Activated CD8-positive, alpha-beta T cell treated with anti-CD3 and anti-CD28 coated beads for 36 hours (primary cell): ENCODE results near the gene CATSPERZ. TPM values are rescaled to one million over a fixed set of nuclear protein-coding genes. Genes with fewer than 3 reads are reported as not detected.
"Not testable (repeated sequence)": the region's sequence is repeated elsewhere in the genome, so short reads cannot be mapped to it uniquely, and the experiment has no call there.

Experiments used
- ATAC-seq: fragments of 200-7000 bp; cut with Tn5 transposase; one replicate; pipeline ENCODE4 v1.10.0; 2021; ENCODE audit warnings: mild to moderate bottlenecking, moderate library complexity
- CTCF ChIA-PET: fragments of 350-600 bp; sonication (Branson Sonifier 250); formaldehyde crosslinking; loops from one replicate; lab custom pipeline; 2021; ENCODE audit warnings: antibody characterized with exemption; lab: Charles Lee
- POLR2A ChIA-PET: fragments of 350-600 bp; sonication (Branson Sonifier 250); formaldehyde crosslinking; loops from one replicate; lab custom pipeline; 2021; ENCODE audit warnings: antibody characterized with exemption; lab: Charles Lee
- DNase-seq: peaks from one replicate; pipeline ENCODE4 v3.0.0-alpha.2; 2020
- H3K27ac Mint-ChIP-seq: one replicate; pipeline ENCODE4 v1.8.0; 2021; ENCODE audit warnings: mild to moderate bottlenecking, mixed read lengths
- H3K27me3 Mint-ChIP-seq: one replicate; pipeline ENCODE4 v1.8.0; 2021; ENCODE audit warnings: mixed read lengths
- H3K36me3 Mint-ChIP-seq: one replicate; pipeline ENCODE4 v1.8.0; 2021; ENCODE audit warnings: low read depth, mixed read lengths
- H3K4me1 Mint-ChIP-seq: one replicate; pipeline ENCODE4 v1.8.0; 2021; ENCODE audit warnings: low read depth, mixed read lengths
- H3K4me3 Mint-ChIP-seq: one replicate; pipeline ENCODE4 v1.8.0; 2021; ENCODE audit warnings: mild to moderate bottlenecking, moderate library complexity, mixed read lengths
- H3K9me3 Mint-ChIP-seq: one replicate; pipeline ENCODE4 v1.8.0; 2021; ENCODE audit warnings: mixed read lengths
- intact Hi-C: fragments of 100-400 bp; cut with micrococcal nuclease; formaldehyde crosslinking; loops from one replicate; pipeline ENCODE4 v1.10.0; 2022
- total RNA-seq, 2 experiments: library from RNA; stranded (reverse); gene quantifications; one replicate each; pipeline ENCODE4 v1.2.3, GENCODE V29; 2021
- TF ChIP-seq, protein P1 (sequence below): fragments of 200-600 bp; IDR thresholded peaks from one replicate; pipeline ENCODE4 v1.8.0; 2022; ENCODE audit warnings: antibody characterized with exemption, mild to moderate bottlenecking

Gene CATSPERZ
- total RNA-seq, 2 experiments from 2014 or later: 0.52 TPM; not detected in 1

GRCh38 chr11:64305075-64305690 lies 5.0 kb downstream of the CATSPERZ start, which contains the start of gene ESRRA:
Gene ESRRA (plus strand): TSS chr11:64305524. CDS start chr11:64307180, 1,656 bp downstream.
- peak; percentile 84 for ATAC-seq
- Mint-ChIP-seq H3K4me1 (peaks cover 31% of the 10 kb centered on the region), H3K4me3 (peak within 1 kb of the TSS; percentile 90), H3K9me3 (no peaks in the 10 kb centered on the region), H3K36me3 (peaks cover 16% of the 10 kb centered on the region), H3K27me3 (peaks cover 13% of the 10 kb centered on the region), H3K27ac (peak within 1 kb of the TSS; percentile 97)
- CTCF ChIA-PET: interaction anchor here (0.8 to 6.0 kb wide), 24 partner anchors 10 to 384 kb away, joined by 3 to 111 read pairs (median 6); partner anchors contain the start of genes BAD, DNAJC4, FERMT3 and GPR137
- POLR2A ChIA-PET: interaction anchor here (0.8 to 5.3 kb wide), 16 partner anchors 12 to 1464 kb away, joined by 3 to 55 read pairs (median 6); partner anchors contain the start of genes BAD, FERMT3, FKBP2 and PRDX5
- TF ChIP-seq, protein P1, sequence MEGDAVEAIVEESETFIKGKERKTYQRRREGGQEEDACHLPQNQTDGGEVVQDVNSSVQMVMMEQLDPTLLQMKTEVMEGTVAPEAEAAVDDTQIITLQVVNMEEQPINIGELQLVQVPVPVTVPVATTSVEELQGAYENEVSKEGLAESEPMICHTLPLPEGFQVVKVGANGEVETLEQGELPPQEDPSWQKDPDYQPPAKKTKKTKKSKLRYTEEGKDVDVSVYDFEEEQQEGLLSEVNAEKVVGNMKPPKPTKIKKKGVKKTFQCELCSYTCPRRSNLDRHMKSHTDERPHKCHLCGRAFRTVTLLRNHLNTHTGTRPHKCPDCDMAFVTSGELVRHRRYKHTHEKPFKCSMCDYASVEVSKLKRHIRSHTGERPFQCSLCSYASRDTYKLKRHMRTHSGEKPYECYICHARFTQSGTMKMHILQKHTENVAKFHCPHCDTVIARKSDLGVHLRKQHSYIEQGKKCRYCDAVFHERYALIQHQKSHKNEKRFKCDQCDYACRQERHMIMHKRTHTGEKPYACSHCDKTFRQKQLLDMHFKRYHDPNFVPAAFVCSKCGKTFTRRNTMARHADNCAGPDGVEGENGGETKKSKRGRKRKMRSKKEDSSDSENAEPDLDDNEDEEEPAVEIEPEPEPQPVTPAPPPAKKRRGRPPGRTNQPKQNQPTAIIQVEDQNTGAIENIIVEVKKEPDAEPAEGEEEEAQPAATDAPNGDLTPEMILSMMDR: no peak
- intact Hi-C loops: loop anchor here (10.0 kb wide), 1 partner anchor 60 kb away; the partner anchor contains the start of genes FKBP2 and PPP1R14B
- DNase-seq: peak; percentile 100

GRCh38 chr11:64305691-64306562 lies 5.8 kb downstream of the CATSPERZ start:
- intact Hi-C loops: loop anchor here (10.0 kb wide), 1 partner anchor 61 kb away; the partner anchor contains the start of genes FKBP2 and PPP1R14B
- Mint-ChIP-seq H3K27me3 (peaks cover 5% of the 10 kb centered on the region), H3K9me3 (no peaks in the 10 kb centered on the region), H3K4me3 (peak overlapping the region; percentile 90), H3K4me1 (peaks cover 26% of the 10 kb centered on the region), H3K27ac (peak overlapping the region; percentile 89), H3K36me3 (peaks cover 19% of the 10 kb centered on the region)
- ChIA-PET CTCF (interaction anchor here (1.4 to 6.0 kb wide), 4 partner anchors 11 to 306 kb away, joined by 4 to 29 read pairs (median 8); partner anchors contain the start of genes PLCB3, PRDX5 and TRMT112), POLR2A (interaction anchor here (0.8 to 5.3 kb wide), 7 partner anchors 11 to 100 kb away, joined by 3 to 55 read pairs (median 6); partner anchors contain the start of genes CCDC88B, FERMT3, PRDX5 and TRMT112)
- TF ChIP-seq, protein P1: no peak
- peak; percentile 76 for DNase-seq
- peak; percentile 3 for ATAC-seq

DNA sequence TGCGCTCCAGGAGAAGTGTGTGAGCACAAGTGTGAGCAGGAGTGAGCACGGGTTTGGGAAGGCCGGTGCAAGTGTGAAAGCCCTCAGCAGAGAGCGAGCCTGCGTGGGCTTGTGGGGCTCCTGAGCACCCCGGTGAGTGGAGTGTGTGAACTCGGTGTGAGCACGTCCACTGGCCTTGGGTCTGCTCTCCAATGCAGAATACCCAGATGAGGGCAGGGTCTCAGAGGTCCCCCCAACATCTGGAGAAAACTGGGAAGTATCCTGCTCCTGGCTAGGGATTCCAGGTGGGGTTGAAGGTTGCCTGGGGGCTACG lies 6.4 kb downstream of the CATSPERZ start:
- CTCF ChIA-PET: interaction anchor here (1.4 to 6.0 kb wide), 2 partner anchors 11 to 55 kb away, joined by 4 to 29 read pairs; partner anchors contain the start of genes PLCB3, PRDX5 and TRMT112
- intact Hi-C loops: loop anchor here (10.0 kb wide), 1 partner anchor 62 kb away; the partner anchor contains the start of genes FKBP2 and PPP1R14B
- POLR2A ChIA-PET: interaction anchor here (0.8 to 4.8 kb wide), 3 partner anchors 10 to 35 kb away, joined by 3 to 35 read pairs (median 3); partner anchors contain the start of genes CCDC88B, PRDX5 and TRMT112

GRCh38 chr11:64306876-64307622 lies 6.9 kb downstream of the CATSPERZ start:
- no peak for DNase-seq
- Mint-ChIP-seq H3K27ac (peak overlapping the region; percentile 89), H3K27me3 (no peaks in the 10 kb centered on the region), H3K9me3 (no peaks in the 10 kb centered on the region), H3K4me1 (peaks cover 28% of the 10 kb centered on the region), H3K4me3 (peak overlapping the region; percentile 90), H3K36me3 (peaks cover 21% of the 10 kb centered on the region)
- TF ChIP-seq, protein P1: no peak
- intact Hi-C loops: loop anchor here (10.0 kb wide), 1 partner anchor 62 kb away; the partner anchor contains the start of genes FKBP2 and PPP1R14B
- ChIA-PET CTCF (interaction anchor here (1.1 to 6.0 kb wide), 3 partner anchors 10 to 55 kb away, joined by 3 to 29 read pairs (median 4); partner anchors contain the start of genes PLCB3, PRDX5 and TRMT112), POLR2A (interaction anchor here (0.8 to 4.8 kb wide), 3 partner anchors 10 to 34 kb away, joined by 3 to 35 read pairs (median 3); partner anchors contain the start of genes CCDC88B, PRDX5 and TRMT112)
- no peak for ATAC-seq

More for the DNA sequence above, 6.4 kb downstream of the CATSPERZ start:
- Mint-ChIP-seq H3K27ac (peak overlapping the region; percentile 89), H3K36me3 (peaks cover 21% of the 10 kb centered on the region), H3K4me1 (peaks cover 28% of the 10 kb centered on the region), H3K9me3 (no peaks in the 10 kb centered on the region), H3K4me3 (peak overlapping the region; percentile 90), H3K27me3 (peaks cover 4% of the 10 kb centered on the region)
- DNase-seq (no peak), ATAC-seq (no peak)
- TF ChIP-seq, protein P1: no peak

GRCh38 chr11:64307795-64308194 lies 7.6 kb downstream of the CATSPERZ start:
- Mint-ChIP-seq H3K4me1 (peaks cover 33% of the 10 kb centered on the region), H3K4me3 (peak overlapping the region; percentile 7), H3K36me3 (peaks cover 23% of the 10 kb centered on the region), H3K27ac (peak overlapping the region; percentile 3)
- POLR2A ChIA-PET: interaction anchor here (4.8 kb wide), 1 partner anchor 9 kb away, joined by 35 read pairs; the partner anchor contains the start of genes PRDX5 and TRMT112
- H3K9me3 Mint-ChIP-seq, H3K27me3 Mint-ChIP-seq, DNase-seq, ATAC-seq: not testable (repeated sequence)
- CTCF ChIA-PET: interaction anchor here (1.1 to 6.0 kb wide), 2 partner anchors 9 to 24 kb away, joined by 3 to 29 read pairs; partner anchors contain the start of genes PRDX5 and TRMT112
- intact Hi-C loops: loop anchor here (10.0 kb wide), 1 partner anchor 63 kb away; the partner anchor contains the start of genes FKBP2 and PPP1R14B
